HEK293 (cell line): ENCODE measurements around the gene GRN.

Experiments
- CTCF ChIP-seq: fragments of 450-650 bp; formaldehyde crosslinking; IDR thresholded peaks from 2 replicates; pipeline ENCODE4 v1.5.1; 2016; ENCODE audit warnings: missing biosample characterization, missing genetic modification characterization
- MEIS1 ChIP-seq: sonication (generic); formaldehyde crosslinking; IDR thresholded peaks from 2 replicates; pipeline ENCODE4 v1.8.1; 2022; ENCODE audit warnings: missing genetic modification reagents, mild to moderate bottlenecking, borderline replicate concordance
- SP3 ChIP-seq: fragments of 450-650 bp; formaldehyde crosslinking; IDR thresholded peaks from 2 replicates; pipeline ENCODE4 v1.5.1; 2016; ENCODE audit warnings: missing biosample characterization, missing genetic modification characterization
- ZNF398 ChIP-seq: fragments of 450-650 bp; formaldehyde crosslinking; IDR thresholded peaks from 2 replicates; pipeline ENCODE4 v1.5.1; 2017; ENCODE audit warnings: missing biosample characterization, missing genetic modification characterization
- ZNF416 ChIP-seq: fragments of 450-650 bp; formaldehyde crosslinking; IDR thresholded peaks from 2 replicates; pipeline ENCODE4 v1.5.1; 2016; ENCODE audit warnings: missing biosample characterization, missing genetic modification characterization
- ZNF560 ChIP-seq: fragments of 450-650 bp; formaldehyde crosslinking; IDR thresholded peaks from 2 replicates; pipeline ENCODE4 v1.5.1; 2017; ENCODE audit warnings: missing biosample characterization, missing genetic modification characterization, borderline replicate concordance
- ZNF777 ChIP-seq: fragments of 450-650 bp; formaldehyde crosslinking; IDR thresholded peaks from 2 replicates; pipeline ENCODE4 v1.5.1; 2017; ENCODE audit warnings: missing biosample characterization, missing genetic modification characterization, borderline replicate concordance
- ZNF792 ChIP-seq: fragments of 450-650 bp; formaldehyde crosslinking; IDR thresholded peaks from 2 replicates; pipeline ENCODE4 v1.5.1; 2016; ENCODE audit warnings: missing biosample characterization, missing genetic modification characterization

- TF ChIP-seq ZNF777 (tag by site-specific recombination) (no peak), CTCF (tag by site-specific recombination) (no peak), ZNF416 (tag by site-specific recombination) (no peak), SP3 (tag by site-specific recombination) (no peak), ZNF398 (tag by site-specific recombination) (no peak), MEIS1 (no peak), ZNF792 (tag by site-specific recombination) (no peak), ZNF560 (tag by site-specific recombination) (no peak)
These were observed 31.1 kb upstream of the GRN start for GRCh38 chr17:44314031-44314430.
